Testis (tissue), 2 donors: Measurements from ENCODE around the gene PCDHB1.

Experiments
- CTCF ChIP-seq, 3 experiments: fragments of 450-650 bp in 2 of 3; fragments of 200-600 bp in 1 of 3; sonication (generic) in 1 of 3; IDR thresholded peaks; one replicate each; pipeline ENCODE4 v1.5.1; 2016 to 2019; ENCODE audit warnings: antibody characterized with exemption in 3 of 3, mild to moderate bottlenecking in 2 of 3, moderate library complexity in 1 of 3
- POLR2A ChIP-seq: fragments of 450-650 bp; IDR thresholded peaks from one replicate; pipeline ENCODE4 v1.6.1; 2017; ENCODE audit warnings: antibody characterized with exemption, mild to moderate bottlenecking, moderate library complexity

DNA sequence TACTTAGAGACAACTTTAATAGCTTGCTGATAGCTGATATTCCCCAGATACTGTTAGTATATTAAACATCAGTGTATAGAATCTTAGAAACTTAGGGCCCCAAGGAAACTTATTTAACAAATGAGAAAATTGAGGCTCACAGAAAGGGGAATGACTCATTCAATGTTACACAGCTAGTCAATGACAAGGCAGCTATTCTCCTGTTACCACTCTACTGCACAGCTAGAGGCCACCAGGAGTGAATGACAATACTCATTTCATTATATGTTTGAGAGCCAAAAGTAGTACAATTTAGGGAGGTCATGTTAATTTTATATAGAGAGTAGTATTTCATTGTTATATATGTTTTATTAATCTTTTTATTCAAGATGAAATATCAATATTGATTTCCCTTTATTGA is 33.2 kb upstream of the PCDHB1 start:
- TF ChIP-seq POLR2A (no peak), CTCF (IDR thresholded peaks at IDR 0.05) (no peak)
